Astrocyte of the spinal cord (primary cell): Measurements from ENCODE around the gene HSPG2.
A peak's percentile ranks its signal among the peaks of the same experiment; 100 is the strongest.

ENCODE experiments used
- DNase-seq: peaks from one replicate; pipeline ENCODE4 v3.0.0; 2011; ENCODE audit warnings: low read depth, low spot score
- H3K4me3 ChIP-seq: 2 replicates; pipeline ENCODE4 v1.5.1; 2011; ENCODE audit warnings: low read depth, mild to moderate bottlenecking, low read length, moderate library complexity
- CTCF ChIP-seq: IDR thresholded peaks from 2 replicates; pipeline ENCODE4 v1.5.1; 2012; ENCODE audit warnings: low read depth, mild to moderate bottlenecking, low read length, inconsistent platforms
- in situ Hi-C: cut with HindIII; loops from 2 replicates; pipeline ENCODE4 v1.10.0; 2017; ENCODE audit warnings: low sequenced_read_pairs

Gene HSPG2

DNA sequence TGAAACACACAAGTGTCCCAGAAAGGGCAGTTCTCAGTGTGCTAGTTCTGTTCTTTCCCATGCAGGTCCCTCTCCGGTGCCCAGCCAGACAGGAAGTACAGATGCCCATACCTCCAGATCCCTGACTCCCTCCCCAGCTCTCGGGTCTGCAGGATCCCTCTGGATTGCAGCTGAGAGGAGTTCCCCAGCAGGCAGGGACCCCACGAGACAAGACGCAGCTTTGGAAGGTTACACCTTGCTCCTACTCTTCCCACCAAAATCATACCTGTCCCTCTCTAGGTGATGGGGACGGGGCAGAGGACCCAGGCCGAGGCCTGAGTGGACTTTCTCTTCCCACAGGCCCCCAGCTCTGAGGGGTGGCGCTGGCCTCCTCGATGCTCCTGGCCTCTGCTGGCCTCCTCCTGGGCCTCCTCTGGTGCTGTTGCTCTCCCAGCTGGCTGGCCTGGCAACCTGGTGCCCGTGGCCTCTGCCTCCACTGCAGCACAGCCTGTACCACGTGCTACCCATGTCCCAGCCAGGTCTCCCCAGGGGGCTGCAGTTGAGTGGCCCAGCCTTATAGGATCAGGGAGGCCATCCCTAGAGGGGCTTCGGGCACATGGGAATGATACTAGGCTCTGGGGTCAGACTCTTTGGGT is 115.6 kb downstream of the HSPG2 start:
- TF ChIP-seq CTCF = no peak
- no peak for DNase-seq
- in situ Hi-C loops = no loop called here
- no peak overlapping the region for H3K4me3 ChIP-seq

- H3K4me3 ChIP-seq = no peak overlapping the region
- in situ Hi-C loops = no loop called here
- TF ChIP-seq CTCF = no peak
- DNase-seq = no peak
Measured at GRCh38 chr1:21820597-21821232, 116.4 kb downstream of the HSPG2 start.

DNA sequence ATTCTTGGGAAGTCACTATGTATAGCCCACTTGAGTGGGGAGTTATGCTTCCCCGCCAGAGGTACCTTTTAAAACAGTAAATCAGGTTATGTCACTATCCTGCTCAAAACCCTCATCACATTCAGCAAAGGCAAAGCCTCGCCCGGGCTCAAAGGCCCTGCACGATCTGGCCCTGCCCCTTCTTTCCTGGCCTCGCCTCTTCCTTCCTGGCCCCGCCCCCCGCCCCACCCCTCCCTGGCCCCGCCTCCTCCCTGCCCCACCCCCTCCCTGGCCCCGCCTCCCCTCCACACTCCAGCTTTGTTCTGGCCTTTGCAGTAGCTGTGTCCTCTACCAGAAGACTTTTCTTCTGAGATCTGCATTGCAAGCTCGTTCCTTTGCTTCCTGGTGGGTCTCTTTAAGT is 118.5 kb downstream of the HSPG2 start:
- TF ChIP-seq CTCF = no peak
- in situ Hi-C loops = no loop called here
- no peak overlapping the region for H3K4me3 ChIP-seq
- DNase-seq = no peak

DNA sequence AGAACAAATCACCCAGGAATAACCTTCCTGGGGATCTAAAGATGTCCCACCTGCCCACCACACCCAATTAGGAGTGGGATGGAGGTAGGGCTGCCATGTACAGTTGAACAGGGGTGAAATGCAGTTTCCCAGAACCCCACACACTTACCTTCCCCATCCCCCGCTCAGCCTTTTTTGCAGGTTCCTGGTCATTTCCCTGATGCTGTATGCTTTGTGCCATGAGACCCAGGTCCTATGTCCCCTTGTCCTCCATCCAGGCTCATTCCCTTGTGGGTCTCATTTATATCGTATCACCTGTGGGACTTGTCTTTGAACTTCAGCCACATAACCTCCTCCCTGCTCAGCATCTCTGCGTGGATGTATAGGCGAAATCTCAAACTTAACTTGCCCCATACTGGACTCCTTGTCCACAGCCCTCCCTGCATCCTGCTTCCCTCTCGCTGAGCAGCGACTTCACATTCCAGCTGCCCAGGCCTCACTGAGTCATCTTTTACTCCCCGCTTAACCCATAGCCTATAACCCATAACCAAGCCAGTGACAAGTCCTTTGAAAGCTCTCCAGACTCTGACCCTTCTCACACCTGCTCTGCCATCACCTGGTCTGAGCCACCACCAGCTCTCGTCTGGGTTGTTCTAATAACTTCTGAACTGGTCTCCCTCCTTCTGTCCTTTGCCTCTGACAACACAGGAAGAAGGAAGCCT is 120.4 kb downstream of the HSPG2 start:
- no peak for TF ChIP-seq CTCF
- no peak overlapping the region for H3K4me3 ChIP-seq
- peak; percentile 70 for DNase-seq
- in situ Hi-C loops = no loop called here

- DNase-seq = no peak
- no peak for TF ChIP-seq CTCF
- H3K4me3 ChIP-seq = no peak overlapping the region
- in situ Hi-C loops = no loop called here
Measured at GRCh38 chr1:21815724-21816321, 121.3 kb downstream of the HSPG2 start.

GRCh38 chr1:21814981-21815582 is 122.0 kb downstream of the HSPG2 start:
- in situ Hi-C loops = no loop called here
- H3K4me3 ChIP-seq = no peak overlapping the region
- no peak for TF ChIP-seq CTCF
- no peak for DNase-seq
